ENCODE results near the gene SLC31A1. TPM values are rescaled to one million over a fixed set of nuclear protein-coding genes. Genes with fewer than 3 reads are reported as not detected.

SLC31A1 gene
- total RNA-seq, 4 donors from 2014 or later: 5.8 to 36.2 (median 15.4) TPM

- Histone ChIP-seq H3K27me3 (no peaks in the 10 kb centered on the region), H3K36me3 (peaks cover 0 to 81% (median 39%) of the 10 kb centered on the region in 4 donors), H3K4me1 (no peaks in the 10 kb centered on the region), H3K9me3 (no peaks in the 10 kb centered on the region), H3K4me3 (no peak overlapping the region), H3K27ac (no peak overlapping the region)
- intact Hi-C loops (cut with DNase I; ENCODE audit: low total_unique reads): loop anchor here (1.0 kb wide), 1 partner anchor 14 kb away; no protein-coding TSS in a partner anchor
- in situ Hi-C loops (cut with MboI; ENCODE audit: low pct_ligation_motif_present in 1 of 4, low pct_unique_long_range_greater_than_20kb in 1 of 4, low sequenced_read_pairs in 3 of 4): no loop called here
- 91 to 100% methylated on average over 1 to 2 of the region's 2 CpGs for WGBS, 2 donors (ENCODE audit: low coverage in 1 of 2)
- no peak for DNase-seq
- TF ChIP-seq CTCF (IDR thresholded peaks at IDR 0.05) (no peak), POLR2A (IDR thresholded peaks at IDR 0.05) (no peak), EP300 (IDR thresholded peaks at IDR 0.05; ENCODE audit: low read depth) (no peak), POLR2AphosphoS5 (IDR thresholded peaks at IDR 0.05) (no peak)
These were observed 36.8 kb upstream of the SLC31A1 start for GRCh38 chr9:113184539-113184938.

DNA sequence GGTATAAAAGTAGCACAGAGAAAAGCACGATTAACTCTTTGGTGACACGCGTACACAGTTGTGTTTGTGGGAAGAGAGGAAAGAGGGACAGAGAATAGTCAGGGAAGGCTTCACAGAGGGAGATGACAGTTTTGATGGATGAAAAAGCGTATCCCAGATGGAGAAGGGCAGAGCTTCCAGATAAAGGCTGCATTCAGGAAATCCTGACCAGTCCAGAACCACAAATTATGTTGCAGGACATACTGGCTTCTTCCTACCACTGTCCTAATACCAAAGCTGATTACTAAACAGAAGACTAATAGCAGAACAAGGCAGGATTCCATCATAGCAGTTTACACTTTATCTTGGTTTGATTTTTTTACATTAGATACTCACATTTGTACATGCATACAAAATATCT is 36.1 kb upstream of the SLC31A1 start:
- Histone ChIP-seq H3K27ac (no peak overlapping the region), H3K9me3 (no peaks in the 10 kb centered on the region), H3K27me3 (no peaks in the 10 kb centered on the region), H3K4me3 (no peak overlapping the region), H3K36me3 (peaks cover 0 to 87% (median 38%) of the 10 kb centered on the region in 4 donors), H3K4me1 (no peaks in the 10 kb centered on the region)
- intact Hi-C loops (cut with DNase I; ENCODE audit: low total_unique reads) (no loop called here), in situ Hi-C loops (cut with MboI; ENCODE audit: low pct_ligation_motif_present in 1 of 4, low pct_unique_long_range_greater_than_20kb in 1 of 4, low sequenced_read_pairs in 3 of 4) (no loop called here)
- TF ChIP-seq EP300 (IDR thresholded peaks at IDR 0.05; ENCODE audit: low read depth): no peak
- TF ChIP-seq POLR2A (IDR thresholded peaks at IDR 0.05): no peak
- no peak for TF ChIP-seq POLR2AphosphoS5 (IDR thresholded peaks at IDR 0.05)
- TF ChIP-seq CTCF (IDR thresholded peaks at IDR 0.05): no peak
- 90 to 92% methylated on average over 4 of the region's 4 CpGs for WGBS, 2 donors (ENCODE audit: low coverage in 1 of 2)
- no peak for DNase-seq

- intact Hi-C loops (cut with DNase I; ENCODE audit: low total_unique reads) (no loop called here), in situ Hi-C loops (cut with MboI; ENCODE audit: low pct_ligation_motif_present in 1 of 4, low pct_unique_long_range_greater_than_20kb in 1 of 4, low sequenced_read_pairs in 3 of 4) (no loop called here)
- Histone ChIP-seq H3K27ac (no peak overlapping the region), H3K4me3 (no peak overlapping the region), H3K36me3 (peaks cover 0 to 82% (median 35%) of the 10 kb centered on the region in 4 donors), H3K27me3 (no peaks in the 10 kb centered on the region), H3K9me3 (no peaks in the 10 kb centered on the region), H3K4me1 (no peaks in the 10 kb centered on the region)
- DNase-seq: no peak
- WGBS, 2 donors (ENCODE audit: low coverage in 1 of 2): 97 to 100% methylated on average over 3 to 7 of the region's 7 CpGs
- TF ChIP-seq CTCF (IDR thresholded peaks at IDR 0.05) (no peak), POLR2A (IDR thresholded peaks at IDR 0.05) (no peak), POLR2AphosphoS5 (IDR thresholded peaks at IDR 0.05) (no peak), EP300 (IDR thresholded peaks at IDR 0.05; ENCODE audit: low read depth) (no peak)
These were observed 35.1 kb upstream of the SLC31A1 start for GRCh38 chr9:113186137-113186755.

GRCh38 chr9:113187929-113188595 is 33.3 kb upstream of the SLC31A1 start:
- Histone ChIP-seq H3K36me3 (peaks cover 0 to 64% (median 26%) of the 10 kb centered on the region in 4 donors), H3K4me1 (peaks cover 0 to 15% (median 0%) of the 10 kb centered on the region in 4 donors), H3K9me3 (no peaks in the 10 kb centered on the region), H3K27ac (peak overlapping the region; percentile 23 to 47 (median 36)), H3K4me3 (no peak overlapping the region), H3K27me3 (no peaks in the 10 kb centered on the region)
- in situ Hi-C loops (cut with MboI; ENCODE audit: low pct_ligation_motif_present in 1 of 4, low pct_unique_long_range_greater_than_20kb in 1 of 4, low sequenced_read_pairs in 3 of 4): no loop called here
- TF ChIP-seq EP300 (IDR thresholded peaks at IDR 0.05; ENCODE audit: low read depth) (no peak), POLR2A (IDR thresholded peaks at IDR 0.05) (no peak), POLR2AphosphoS5 (IDR thresholded peaks at IDR 0.05) (peak; percentile 16 to 64 (median 35)), CTCF (IDR thresholded peaks at IDR 0.05) (no peak)
- WGBS, 2 donors (ENCODE audit: low coverage in 1 of 2): 72 to 75% methylated on average over 6 to 9 of the region's 9 CpGs
- intact Hi-C loops (cut with DNase I; ENCODE audit: low total_unique reads): no loop called here
- peak; percentile 28 for DNase-seq

All from transverse colon (tissue), 4 donors.